Middle frontal gyrus (tissue), 1 donor: ENCODE data around the gene THSD7A.

Experiments used
- DNase-seq: peaks from one replicate; pipeline ENCODE4 v3.0.0-alpha.2; 2015; ENCODE audit warnings: low spot score; ENCODE audit errors: extremely low spot score

THSD7A gene

GRCh38 chr7:11638011-11638774 lies 193.8 kb downstream of the THSD7A start:
- no peak for DNase-seq

GRCh38 chr7:11636274-11636673 lies 195.7 kb downstream of the THSD7A start:
- no peak for DNase-seq

- DNase-seq = no peak
Observed at GRCh38 chr7:11633310-11633709, 198.7 kb downstream of the THSD7A start.

- DNase-seq = no peak
Observed at GRCh38 chr7:11630355-11630754, 201.6 kb downstream of the THSD7A start.

- DNase-seq = no peak
Observed at GRCh38 chr7:11625669-11626068, 206.3 kb downstream of the THSD7A start.

- no peak for DNase-seq
Observed at GRCh38 chr7:11623093-11623678, 208.8 kb downstream of the THSD7A start.

- DNase-seq = no peak
Observed at GRCh38 chr7:11620406-11621253, 211.4 kb downstream of the THSD7A start.

GRCh38 chr7:11616466-11616865 lies 215.5 kb downstream of the THSD7A start:
- DNase-seq = no peak

- no peak for DNase-seq
Observed at GRCh38 chr7:11615174-11615573, 216.8 kb downstream of the THSD7A start.

GRCh38 chr7:11613292-11613930 lies 218.6 kb downstream of the THSD7A start:
- no peak for DNase-seq

GRCh38 chr7:11612737-11613136 lies 219.3 kb downstream of the THSD7A start:
- DNase-seq = no peak

GRCh38 chr7:11609096-11609670 lies 222.8 kb downstream of the THSD7A start:
- DNase-seq = no peak

- no peak for DNase-seq
Observed at GRCh38 chr7:11607686-11608085, 224.3 kb downstream of the THSD7A start.

GRCh38 chr7:11605749-11606148 lies 226.2 kb downstream of the THSD7A start:
- DNase-seq = no peak

- no peak for DNase-seq
Observed at GRCh38 chr7:11604505-11604904, 227.5 kb downstream of the THSD7A start.

- DNase-seq = no peak
Observed at GRCh38 chr7:11601761-11602160, 230.2 kb downstream of the THSD7A start.

GRCh38 chr7:11593322-11593721 lies 238.7 kb downstream of the THSD7A start:
- DNase-seq = no peak

GRCh38 chr7:11592699-11593098 lies 239.3 kb downstream of the THSD7A start:
- no peak for DNase-seq

- DNase-seq = no peak
Observed at GRCh38 chr7:11591943-11592342, 240.1 kb downstream of the THSD7A start.

GRCh38 chr7:11591055-11591633 lies 240.9 kb downstream of the THSD7A start:
- DNase-seq = no peak

GRCh38 chr7:11589251-11589650 lies 242.7 kb downstream of the THSD7A start:
- no peak for DNase-seq
